ENCODE data around the gene LPCAT3.

DNA sequence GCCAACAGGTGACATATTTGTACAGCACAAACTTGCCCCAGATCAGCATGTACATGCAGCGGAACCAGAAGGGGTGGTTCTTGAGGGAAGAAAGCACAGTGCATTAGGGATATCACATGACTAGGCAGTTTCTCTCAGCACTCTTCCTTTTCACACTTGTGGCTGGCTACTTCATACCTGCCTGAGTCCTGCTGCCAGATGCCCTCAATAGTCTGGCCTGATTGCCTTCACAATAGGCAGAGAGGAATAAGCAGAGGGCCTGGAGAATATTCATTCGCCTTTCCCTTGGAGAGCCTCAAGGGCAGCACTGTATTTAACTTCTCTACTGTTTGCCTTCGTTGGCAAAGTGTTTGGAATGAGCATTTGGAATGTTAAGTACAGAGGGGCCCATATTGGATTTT, 39.7 kb downstream of the LPCAT3 start:
- TF ChIP-seq POLR2A (IDR thresholded peaks at IDR 0.05; ENCODE audit: low read length) (no peak), GATA1 (IDR thresholded peaks at IDR 0.05; ENCODE audit: low read depth, low read length) (no peak)
